GM12865 (cell line): ENCODE data around the gene MARVELD1.

ENCODE experiments used
- DNase-seq: peaks from one replicate; pipeline ENCODE4 v3.0.0; 2010; ENCODE audit warnings: low read depth
- H3K4me3 ChIP-seq: 2 replicates; pipeline ENCODE4 v1.5.1; 2011; ENCODE audit warnings: mild to moderate bottlenecking, low read depth, low read length, control low read depth
- TF ChIP-seq, protein P1 (sequence below): IDR thresholded peaks from 2 replicates; pipeline ENCODE4 v1.5.1; 2011; ENCODE audit warnings: low read length, control low read depth, low read depth, inconsistent platforms; ENCODE audit not compliant: insufficient read depth; ENCODE audit errors: missing control alignments

MARVELD1 gene

DNA sequence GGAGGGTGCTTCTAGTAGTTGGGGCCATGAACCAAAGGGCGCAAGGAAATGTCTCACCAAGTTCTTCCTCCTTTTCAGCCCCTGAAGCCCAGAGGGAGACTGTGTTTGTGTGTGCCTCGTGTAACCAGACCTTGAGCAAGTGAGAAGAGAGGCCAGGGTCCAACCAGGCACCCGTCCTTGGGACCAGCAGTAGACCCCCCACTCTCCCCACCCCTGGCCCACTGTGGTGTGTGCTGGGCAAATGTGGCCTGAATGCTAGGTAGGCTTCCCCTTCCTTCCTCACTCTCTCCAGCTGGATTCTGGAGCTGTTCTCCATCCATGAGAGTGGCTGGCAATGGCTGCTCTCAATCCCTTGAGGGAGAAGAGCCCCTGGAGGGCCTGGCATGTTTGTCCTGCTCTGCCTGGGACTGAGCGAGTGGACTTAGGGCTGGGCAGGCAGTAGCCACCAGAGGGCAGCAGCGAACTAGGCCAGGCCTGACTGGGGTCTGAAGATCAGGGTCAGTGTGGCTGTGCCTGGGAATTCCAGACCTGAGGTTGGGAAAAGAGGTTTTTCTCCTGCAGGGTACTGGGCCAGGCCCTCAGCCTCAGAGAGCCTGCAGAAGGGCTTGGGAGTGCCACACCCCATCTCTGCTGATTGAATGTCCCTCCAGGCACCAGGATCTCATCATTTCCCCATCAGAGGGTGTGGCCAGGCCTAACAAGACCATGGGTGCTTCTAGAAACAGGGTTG, 45.8 kb downstream of the MARVELD1 start:
- TF ChIP-seq, protein P1, sequence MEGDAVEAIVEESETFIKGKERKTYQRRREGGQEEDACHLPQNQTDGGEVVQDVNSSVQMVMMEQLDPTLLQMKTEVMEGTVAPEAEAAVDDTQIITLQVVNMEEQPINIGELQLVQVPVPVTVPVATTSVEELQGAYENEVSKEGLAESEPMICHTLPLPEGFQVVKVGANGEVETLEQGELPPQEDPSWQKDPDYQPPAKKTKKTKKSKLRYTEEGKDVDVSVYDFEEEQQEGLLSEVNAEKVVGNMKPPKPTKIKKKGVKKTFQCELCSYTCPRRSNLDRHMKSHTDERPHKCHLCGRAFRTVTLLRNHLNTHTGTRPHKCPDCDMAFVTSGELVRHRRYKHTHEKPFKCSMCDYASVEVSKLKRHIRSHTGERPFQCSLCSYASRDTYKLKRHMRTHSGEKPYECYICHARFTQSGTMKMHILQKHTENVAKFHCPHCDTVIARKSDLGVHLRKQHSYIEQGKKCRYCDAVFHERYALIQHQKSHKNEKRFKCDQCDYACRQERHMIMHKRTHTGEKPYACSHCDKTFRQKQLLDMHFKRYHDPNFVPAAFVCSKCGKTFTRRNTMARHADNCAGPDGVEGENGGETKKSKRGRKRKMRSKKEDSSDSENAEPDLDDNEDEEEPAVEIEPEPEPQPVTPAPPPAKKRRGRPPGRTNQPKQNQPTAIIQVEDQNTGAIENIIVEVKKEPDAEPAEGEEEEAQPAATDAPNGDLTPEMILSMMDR = peak; percentile 85
- H3K4me3 ChIP-seq = no peak overlapping the region
- peak; percentile 59 for DNase-seq

DNA sequence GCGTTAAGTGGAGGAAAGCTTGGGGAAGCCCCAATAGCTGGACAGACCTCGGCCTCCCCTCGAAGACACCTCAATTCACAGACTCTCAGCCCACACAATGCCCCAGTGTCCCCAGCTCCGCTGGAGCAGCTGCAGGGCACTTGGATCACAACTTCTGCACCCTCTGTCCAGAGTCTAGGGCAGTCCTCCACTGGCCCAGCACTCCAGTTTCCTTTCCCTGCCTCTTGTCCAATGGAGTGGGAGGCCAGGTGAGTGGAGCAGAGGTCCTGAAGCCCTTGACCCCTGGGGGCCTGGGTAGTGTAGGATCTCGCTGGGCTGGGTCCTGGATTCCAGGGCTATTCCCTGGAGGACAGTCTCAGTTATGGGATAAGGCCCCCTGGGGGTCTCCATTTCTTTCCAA, 46.4 kb downstream of the MARVELD1 start:
- DNase-seq = no peak
- TF ChIP-seq, protein P1 = no peak
- no peak overlapping the region for H3K4me3 ChIP-seq

DNA sequence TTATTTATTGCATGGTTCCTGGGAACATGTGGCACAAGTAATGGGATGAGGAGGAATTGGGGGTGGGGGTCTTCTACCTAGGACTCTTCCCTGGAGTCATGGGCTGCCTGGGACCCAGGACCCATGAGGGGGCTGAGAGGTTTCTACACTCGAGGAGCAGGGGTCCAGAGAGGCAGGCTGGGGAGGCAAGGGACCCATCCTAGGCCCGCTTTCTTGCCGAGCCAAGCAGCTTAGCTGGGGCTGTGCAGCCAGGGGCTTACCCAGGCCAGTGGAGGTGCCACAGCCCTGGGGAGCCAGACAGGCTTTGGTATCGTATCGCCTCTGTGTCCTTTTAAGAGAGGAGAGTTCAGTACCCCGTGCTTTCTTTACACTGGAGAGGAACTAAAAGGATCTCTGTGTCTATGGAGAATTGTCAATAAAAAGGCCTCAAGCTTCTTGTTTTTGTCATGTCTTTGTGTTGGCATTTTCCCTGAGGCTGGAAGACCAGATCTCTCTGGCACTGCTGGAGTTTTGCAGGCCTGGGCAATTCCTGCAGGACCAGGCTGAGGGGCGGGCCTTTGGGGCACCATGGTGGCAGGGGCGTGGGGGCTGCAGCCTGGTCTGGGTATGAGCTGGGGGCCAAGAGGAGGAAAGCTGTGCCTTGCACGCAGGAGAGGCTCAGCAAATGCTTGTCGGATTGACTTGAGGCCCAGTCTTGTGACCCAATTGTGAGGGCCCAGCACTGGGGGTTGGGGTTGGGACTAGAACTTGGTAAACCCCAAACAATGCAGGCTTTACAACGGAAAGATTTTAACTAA, 47.1 kb downstream of the MARVELD1 start:
- TF ChIP-seq, protein P1 = no peak
- no peak for DNase-seq
- H3K4me3 ChIP-seq = no peak overlapping the region

DNA sequence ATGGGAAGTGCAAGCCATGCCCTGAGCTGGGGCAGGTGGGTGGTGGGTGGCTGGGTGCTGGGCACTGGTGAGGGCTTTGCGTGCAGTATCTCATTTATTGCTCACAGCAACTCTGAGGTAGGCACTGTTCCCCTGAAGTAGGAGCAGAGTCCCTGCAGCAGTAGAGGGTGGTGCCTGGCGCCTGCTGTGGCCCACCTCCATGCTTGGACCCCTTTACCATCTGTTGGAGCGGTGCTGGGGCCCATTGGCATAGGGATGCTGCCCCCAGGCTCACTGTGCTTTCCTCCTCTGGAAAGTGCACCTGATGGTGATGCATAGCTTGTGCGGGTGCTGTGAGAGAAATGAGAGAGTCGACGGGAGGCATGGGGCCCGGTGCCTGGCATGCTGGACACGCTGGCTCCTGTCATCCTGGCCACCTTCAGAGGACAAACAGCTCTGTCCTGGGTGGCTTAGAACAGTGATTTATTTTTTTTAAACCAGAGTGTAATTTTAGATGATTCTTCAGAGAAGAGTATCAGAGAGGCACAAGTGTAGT, 47.9 kb downstream of the MARVELD1 start:
- no peak overlapping the region for H3K4me3 ChIP-seq
- DNase-seq = no peak
- TF ChIP-seq, protein P1 = no peak

DNA sequence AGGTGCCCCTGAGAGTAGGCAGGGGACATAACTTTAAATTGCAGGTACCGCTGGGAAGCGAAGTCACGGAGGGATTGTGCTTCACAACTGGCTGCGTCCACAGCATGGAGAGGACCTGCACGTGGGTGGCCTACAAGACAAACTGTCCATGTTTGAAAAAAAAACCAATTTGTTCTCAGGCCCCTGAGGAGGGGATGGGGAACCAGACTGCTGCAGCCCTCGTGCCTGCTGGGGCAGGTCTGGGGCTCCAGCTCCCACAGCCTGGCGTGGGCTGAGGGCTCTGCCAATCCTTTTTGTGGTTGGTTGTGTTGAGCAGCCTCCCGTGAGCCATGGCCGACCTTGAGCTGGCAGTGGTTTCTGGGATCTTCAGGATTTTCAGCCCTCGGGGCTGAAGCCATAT, 48.5 kb downstream of the MARVELD1 start:
- TF ChIP-seq, protein P1 = no peak
- H3K4me3 ChIP-seq = no peak overlapping the region
- no peak for DNase-seq

DNA sequence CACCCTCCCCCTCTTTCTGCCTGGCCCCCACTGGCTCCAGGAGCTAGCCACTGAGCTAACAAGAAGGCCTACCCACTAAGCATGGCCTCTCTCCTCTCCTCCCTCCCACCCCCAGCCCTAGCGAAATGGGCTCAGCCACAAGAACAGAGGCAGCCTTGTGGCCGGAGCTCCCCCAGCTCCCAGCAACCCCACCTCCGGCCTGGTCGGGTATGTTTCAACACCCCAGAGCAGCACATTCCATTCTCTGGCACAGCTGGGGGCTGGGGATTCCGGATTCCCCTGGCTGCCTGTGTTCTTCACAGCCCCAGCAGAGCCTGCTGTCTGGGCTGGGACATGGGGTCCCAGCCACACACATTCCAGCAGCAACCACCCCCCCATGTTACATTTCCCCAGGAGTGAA, 49.3 kb downstream of the MARVELD1 start:
- no peak overlapping the region for H3K4me3 ChIP-seq
- no peak for DNase-seq
- TF ChIP-seq, protein P1 = no peak
